GM21423 (cell line): ENCODE data around the gene CCNK.

Experiments
- ATAC-seq: cut with Tn5 transposase; IDR thresholded peaks from one replicate; pipeline ENCODE4 v1.9.1; 2021; ENCODE audit warnings: mild to moderate bottlenecking, moderate library complexity; ENCODE audit not compliant: unreplicated experiment

Gene CCNK

DNA sequence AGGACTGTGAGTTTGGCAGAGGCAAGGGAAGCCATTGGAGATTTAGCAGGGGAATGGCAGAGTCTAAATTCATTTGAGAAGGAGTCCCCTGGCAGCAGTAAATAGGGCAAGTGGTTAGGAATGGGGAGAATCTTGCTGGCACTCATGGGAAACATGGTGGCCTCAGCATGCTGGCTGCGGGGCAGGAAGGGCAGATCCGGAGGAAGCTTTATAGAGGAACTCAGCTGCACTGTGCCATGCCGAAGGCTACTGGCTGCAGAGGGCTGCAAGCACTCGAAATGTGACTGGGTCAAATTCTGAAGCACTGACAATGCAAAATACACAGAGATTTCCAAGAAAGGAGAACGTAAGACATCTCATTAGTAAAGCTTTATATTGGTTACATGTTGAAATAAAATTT, 23.9 kb downstream of the CCNK start:
- no peak for ATAC-seq

DNA sequence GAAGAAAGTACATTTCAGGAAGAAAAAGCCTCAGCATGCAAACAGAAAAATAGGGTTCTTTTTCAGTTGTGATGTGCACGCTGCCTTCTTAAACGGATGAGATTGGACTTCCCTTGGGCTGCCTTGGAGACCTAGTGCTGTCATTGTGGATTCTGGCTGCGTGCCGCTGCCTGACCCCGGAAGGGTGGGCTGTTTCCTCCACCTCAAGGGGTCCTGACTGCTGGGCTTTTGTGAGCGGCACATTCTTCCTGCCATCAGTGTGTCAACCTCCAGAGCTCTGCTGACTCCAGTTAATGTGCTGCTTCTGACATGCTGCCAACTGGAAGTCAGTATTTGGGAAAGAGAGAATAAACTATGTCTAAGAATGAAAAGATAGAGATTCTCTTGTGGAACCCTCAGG, 25.1 kb downstream of the CCNK start:
- ATAC-seq, result no peak

DNA sequence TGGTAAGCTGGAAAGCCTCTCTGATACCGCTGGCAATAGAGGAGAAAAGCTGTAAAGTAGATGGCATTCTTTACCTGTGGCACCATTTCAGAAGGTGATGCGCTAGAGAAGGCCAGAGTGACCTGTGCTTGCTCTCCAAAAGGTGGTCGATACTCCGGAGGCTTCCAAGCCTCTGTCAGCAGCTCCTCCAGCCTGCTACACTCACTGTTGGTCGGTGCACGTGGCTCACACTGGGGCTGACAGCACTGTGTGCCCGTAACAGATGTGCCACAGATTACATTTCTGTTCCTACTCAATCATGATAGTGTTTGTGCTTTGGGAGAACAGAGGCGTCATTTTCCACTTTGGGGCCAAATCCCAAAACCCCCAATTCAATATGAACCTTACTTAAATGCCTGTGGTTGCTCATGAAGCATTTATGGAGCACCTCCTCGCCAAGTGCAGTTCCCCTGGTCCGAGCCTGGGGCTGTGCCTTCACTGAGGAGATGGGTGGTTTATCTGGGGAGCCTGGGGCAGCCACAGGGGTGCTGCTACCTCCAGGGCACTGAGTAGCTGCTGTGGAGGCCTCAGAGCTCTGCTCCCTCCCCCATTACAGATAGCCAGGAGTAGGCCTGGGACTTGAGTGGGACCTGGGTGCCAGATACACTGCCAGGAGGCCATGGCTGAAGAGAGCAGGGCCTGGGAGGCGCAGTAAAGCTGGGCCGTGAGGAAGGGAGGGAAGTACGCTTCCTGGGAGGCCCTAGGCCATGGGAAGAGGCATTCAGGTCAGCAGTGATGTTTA, 26.8 kb downstream of the CCNK start:
- ATAC-seq, result no peak

DNA sequence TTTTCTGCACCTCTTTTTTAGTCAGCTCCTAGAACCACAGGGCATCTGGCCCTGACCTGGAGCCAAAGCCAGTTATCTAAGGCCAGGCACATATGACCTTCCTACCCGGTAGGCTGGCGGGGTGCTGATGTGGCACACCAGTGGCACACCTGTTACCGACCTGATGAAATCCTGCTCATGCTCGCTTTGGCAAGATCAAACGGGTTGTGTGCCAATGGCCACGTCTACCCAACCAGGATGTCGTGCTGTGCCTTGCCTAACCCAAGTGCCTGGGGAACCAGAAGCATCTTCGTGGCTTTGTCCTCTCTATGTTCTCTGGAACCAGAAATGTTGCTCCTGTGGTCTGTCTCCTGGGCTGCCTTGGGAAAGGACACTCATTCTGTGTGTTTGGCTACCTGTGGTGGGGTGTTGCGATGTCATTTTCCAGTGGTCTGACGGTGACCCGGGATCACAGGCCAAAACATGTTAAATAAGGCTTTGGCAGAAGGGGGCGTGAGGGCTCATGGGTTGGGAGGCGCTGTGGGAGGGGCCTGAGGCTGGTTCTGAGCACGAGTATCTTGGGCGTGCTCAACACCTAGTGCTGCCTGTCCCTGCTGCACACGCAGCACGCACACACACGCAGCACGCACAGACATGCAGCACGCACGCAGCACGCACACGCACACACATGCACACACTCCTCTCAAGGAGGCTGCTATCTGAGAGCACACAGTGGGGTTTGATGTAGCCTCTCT, 27.9 kb downstream of the CCNK start:
- no peak for ATAC-seq

DNA sequence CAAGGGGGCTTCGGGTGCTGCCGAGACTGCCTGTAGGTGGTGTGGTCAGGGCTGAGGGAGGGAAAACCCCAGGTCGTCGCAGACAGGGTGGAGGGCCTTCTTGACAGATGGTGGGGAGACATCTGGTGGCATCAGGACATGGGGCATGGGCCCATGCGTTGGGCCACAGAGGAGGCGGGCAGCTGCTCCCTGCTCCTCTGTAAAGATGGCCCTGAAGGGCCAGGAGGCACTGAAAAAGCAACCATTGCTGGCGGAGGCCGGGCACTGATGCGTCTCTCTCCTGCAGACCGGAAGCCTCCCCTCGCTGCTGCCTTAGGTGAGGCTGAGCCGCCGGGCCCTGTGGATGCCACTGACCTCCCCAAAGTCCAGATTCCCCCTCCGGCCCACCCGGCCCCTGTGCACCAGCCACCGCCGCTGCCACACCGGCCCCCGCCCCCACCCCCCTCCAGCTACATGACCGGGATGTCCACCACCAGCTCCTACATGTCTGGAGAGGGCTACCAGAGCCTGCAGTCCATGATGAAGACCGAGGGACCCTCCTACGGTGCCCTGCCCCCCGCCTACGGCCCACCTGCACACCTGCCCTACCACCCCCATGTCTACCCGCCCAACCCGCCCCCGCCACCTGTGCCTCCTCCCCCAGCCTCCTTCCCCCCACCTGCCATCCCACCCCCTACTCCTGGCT, 28.8 kb downstream of the CCNK start:
- ATAC-seq, result no peak

DNA sequence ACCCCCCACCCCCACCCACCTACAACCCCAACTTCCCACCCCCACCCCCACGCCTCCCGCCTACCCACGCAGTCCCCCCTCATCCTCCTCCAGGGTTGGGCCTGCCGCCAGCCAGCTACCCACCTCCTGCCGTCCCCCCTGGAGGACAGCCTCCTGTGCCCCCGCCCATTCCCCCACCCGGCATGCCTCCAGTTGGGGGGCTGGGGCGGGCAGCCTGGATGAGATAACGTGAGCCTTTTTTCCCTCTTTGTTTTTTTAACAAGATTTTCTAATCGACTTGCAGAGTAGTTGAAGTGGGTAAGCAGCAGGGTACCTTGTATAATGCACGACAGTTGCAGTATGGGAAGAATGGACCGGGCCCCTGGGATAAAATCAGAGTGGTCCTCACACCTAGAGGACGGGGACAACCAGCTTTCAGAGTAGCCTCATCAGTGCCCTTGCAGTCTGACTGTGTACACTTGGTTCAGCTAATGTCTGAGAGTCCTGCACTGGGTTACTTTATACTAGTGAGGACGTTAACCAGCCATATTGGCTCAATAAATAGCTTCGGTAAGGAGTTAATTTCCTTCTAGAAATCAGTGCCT, 29.4 kb downstream of the CCNK start:
- ATAC-seq, result no peak

DNA sequence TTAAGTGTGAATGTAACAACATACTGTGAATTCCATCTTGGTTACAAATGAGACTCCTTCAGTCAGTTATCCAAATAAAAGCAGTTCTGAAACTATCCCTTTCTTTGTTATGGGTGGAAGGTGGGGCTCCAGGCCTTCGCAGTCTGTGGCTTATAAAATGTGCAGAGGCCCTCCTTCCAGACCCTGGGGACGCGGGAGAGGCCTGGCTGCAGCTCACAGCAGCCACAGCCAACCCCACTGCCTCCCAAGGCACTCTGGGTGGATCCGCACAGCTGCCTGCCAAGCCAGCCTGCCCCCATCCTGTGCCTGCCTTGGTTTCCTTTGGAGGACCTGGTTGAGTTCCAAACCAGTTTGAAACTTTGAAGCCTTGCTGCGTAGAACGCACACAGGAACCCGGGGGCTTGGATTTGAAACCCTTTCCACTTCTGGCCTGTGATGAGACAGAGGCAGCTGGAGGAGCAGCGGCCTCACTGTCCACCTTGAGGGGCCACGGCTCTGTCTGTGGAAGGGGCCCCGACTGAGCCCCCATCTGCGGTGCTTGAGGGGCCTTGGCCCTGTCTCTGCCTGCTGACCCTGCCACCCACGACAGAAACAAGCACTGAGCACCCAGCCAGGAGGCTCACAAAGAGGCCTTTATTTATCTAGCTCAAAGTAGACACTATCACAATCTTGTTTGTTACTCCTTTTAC, 30.4 kb downstream of the CCNK start:
- ATAC-seq, result no peak

DNA sequence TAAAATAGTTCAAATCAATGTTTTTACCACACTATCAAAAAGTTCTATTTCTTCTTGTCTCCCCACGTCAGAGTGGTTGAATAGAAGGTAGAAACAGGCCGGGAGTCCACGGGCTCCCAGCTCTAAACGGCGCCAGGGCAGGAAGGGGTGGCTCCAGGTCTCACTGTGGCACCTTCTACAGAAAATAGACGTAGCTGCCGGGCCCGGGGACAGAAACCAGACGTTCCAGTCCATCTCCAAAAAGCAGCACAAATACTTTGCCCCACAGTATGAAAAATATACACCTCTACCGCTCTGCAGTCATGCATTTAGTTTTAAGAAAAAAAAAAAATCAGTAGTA, 30.9 kb downstream of the CCNK start:
- no peak for ATAC-seq

DNA sequence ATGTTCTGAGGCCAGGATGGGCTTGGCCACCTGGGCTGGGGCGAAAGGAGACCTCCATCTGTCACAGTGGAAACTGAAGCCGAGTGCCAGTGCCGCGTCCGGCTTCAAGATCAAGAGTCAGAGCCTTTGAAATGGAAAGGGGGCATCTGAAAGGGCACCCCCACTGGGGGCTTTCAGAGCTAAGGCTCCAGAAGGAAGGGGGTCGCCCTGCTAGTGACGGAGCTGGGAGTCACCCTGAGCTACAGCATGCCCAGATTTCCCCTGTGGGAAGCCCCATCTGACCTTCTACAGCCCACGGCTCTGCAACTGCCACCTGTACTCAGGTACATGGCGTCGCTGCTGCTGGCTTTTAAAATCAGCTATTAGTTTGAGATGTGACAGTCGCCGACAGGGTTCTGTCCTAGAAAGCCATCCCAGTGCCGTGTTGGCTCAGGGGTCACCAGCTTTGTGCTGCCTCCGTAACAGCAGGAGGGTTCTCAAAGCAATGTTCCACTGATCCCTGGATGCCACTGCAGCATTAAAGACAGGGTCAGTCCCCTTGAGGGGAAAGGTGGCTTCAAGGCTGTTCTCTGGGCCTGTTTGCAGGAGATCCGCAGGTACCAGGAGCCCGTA, 31.5 kb downstream of the CCNK start:
- ATAC-seq, result no peak

DNA sequence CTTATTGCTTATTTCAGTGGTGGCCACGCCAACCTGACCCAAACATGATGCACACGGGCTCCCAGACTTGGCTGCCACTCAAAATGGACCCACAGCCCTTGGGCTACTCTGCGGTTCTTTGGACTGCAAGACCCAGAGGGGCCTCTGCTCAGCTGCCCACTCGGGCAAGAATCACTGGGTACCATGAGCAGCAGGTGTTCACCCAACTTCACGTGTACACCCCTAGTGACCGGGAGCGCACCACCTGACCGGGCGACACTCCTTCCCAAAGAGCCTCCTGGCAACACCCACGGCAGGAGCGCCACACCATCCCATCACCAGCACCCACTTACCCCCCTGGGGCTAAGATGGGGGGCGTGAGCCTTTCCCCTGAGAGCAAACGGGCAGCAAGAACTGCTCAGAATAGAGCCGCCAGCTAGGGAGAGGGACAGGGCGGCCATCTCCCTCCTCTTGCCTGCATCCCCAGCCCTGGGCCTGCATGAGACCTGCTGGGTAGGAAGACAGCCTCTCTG, 32.0 kb downstream of the CCNK start:
- no peak for ATAC-seq

DNA sequence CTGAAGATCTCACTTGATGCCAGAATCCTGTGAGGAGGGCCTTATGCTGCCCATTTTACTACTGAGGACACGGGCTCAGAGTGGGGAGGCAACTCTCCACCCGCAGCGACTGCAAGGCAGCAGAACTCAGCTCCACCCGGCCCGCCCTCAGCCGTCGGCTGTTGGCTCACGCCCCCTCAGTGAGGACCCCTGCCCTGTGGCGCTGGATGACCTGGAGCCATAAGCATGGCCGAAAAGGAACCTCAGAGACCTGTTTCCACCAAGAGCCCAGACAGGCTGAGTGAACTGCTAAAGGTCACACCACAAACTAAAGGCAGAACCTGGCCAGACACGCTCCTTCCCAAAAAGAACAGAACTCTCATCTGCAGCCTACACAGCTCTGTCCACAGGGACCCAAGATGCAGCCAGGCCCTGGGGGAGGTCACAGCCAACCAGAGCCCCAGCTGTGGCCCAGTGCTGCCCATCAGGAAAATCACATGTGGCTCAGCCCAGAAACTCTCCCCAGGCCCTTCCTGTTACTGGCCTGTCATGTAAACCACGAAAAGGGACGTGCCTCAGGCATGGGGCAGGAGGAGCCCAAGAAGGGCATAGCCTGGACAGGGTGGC, 32.8 kb downstream of the CCNK start:
- no peak for ATAC-seq

DNA sequence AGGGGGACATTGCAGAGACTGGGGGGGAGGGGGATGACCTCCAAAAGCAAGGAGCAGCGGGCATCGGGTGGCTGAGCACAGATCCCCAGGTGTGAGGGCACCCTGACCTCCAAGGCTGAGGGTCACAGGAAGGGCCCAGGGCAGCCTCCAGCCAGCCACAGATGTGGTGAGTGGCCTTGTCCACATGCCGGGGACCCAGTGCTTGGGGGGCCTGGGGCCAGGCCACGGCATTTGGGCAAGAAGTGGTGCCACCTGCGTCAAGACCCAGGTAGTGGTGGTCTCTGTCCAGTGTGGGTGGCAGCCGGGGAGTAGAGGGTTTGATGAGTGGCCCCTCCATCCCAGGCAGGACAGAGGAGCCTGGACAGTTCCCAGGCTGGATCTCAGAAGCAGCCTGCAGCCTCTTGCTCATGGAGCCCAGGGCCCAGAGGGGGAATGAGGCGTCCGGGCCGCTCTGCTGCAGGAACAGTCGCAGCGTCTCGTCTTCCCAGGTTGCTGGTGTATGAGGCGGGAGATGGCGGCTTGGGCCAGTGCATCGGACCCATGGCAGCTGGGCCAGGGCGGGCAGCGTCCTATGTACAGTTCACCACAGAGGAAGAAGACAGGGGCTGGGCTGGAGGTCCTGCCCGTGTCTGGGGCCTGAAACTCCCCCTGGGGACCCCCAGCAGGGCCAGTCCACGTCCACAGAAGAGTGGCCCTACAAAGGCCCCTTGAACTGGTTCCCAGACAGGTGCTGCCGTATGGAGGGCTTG, 33.5 kb downstream of the CCNK start:
- ATAC-seq, result no peak

DNA sequence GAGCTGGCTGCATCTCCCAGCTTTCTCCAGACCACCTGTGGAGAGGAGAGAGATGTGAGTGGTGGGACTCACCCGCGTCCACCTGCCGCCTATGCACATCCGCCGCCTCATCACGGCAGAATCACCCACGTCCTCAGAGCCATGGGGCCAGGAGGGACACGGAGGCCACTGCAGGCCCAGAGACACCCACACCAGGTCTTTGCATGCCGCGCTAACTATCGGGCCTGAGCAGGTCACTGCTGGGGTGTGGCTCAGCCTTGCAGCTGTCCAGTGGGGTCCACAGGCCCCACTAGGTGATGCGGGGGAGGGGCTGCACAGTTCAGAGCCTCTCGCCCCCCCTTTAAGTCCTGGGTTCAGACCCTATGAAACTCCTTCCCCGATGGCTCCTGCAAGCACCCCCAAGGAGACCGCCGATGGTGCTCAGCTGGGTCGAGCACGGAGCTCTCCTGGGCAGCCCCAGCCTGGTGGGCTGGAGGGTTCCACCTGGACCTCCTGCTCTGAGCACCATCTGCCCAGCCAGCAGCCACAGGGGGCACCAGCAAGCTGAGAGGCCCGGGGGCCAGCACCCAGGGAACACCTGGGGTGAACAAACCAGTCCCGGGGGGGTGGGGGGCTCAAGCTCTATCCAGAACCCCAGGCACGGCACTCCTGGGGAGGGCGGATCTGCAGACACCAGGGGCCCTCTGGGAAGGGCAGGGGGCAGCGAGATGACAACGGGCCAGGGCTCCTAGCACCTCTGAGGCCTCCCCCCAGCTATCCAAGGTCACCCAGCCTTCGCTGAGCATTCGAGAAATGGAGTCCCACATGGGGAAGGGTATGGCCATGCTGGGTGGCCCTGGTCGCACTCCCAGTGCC, 34.3 kb downstream of the CCNK start:
- no peak for ATAC-seq

DNA sequence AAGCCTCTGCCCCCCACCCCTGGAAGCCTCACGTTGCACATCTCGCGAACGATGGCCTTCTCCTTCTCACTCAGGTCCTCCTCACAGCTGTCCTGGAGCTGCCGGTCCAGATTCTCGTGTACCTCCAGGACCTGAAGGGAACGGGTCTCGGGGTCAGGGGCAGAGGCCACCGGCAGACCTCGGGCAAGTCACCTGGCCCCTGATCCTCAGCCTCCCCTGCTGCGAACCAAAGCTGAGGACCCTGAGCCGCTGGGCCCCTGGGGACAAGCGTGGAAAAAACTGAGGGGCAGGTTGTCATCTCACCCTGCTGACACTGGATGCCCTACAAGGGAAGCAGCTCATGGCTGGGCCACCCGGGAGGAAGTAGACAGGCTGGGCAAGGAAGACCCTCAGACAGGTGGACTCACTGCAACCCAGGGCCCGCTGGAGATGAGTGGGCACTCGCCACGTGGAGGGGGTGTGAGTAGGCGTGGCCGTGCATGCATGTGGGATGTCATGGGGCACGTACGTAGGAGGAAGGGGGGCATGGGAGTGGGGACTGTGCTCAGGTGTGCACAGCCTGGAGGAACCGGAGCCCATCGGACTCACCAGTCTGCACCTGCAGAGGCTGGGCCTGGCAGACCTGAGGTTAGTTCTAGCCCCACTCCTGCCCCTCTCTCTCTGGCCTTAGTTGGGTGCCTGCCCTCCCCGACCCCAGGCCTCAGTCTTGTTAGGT, 35.1 kb downstream of the CCNK start:
- ATAC-seq, result no peak

DNA sequence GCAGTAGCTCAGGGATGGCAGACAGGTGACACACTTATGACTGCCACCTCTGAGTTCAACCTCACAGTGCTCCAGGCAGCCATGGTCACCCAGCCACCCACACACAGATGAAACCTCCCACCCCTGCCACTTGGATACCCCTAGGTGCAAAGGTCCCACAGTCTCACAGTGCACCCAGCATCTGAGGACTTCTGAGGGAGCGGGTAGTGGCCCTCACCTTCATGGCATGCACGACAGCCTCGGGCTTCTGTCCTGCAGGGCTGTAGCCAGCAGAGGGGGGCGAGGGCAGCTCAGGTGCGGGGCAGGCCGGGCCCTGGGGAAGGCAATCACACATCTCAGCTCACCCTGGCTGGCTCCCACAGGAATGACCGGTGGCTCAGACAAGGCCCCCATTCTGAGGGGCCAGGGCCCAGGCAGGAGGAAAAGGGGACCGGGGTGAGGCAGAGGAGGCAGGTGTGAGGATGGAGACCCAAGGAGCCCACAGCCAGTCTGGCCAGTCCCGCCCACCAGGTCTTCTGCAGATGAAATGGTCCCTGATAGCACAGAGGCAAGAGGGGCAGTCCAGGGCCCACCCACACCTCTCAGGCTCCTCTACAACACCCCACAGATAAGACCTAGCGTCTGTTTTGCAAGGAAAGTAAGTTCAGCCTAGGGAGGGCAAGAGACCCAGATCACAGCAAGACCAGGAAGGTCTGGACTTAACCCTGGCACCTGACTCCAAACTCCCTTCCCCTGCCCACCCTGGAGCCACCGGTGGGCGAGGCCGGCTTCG, 35.8 kb downstream of the CCNK start:
- no peak for ATAC-seq

DNA sequence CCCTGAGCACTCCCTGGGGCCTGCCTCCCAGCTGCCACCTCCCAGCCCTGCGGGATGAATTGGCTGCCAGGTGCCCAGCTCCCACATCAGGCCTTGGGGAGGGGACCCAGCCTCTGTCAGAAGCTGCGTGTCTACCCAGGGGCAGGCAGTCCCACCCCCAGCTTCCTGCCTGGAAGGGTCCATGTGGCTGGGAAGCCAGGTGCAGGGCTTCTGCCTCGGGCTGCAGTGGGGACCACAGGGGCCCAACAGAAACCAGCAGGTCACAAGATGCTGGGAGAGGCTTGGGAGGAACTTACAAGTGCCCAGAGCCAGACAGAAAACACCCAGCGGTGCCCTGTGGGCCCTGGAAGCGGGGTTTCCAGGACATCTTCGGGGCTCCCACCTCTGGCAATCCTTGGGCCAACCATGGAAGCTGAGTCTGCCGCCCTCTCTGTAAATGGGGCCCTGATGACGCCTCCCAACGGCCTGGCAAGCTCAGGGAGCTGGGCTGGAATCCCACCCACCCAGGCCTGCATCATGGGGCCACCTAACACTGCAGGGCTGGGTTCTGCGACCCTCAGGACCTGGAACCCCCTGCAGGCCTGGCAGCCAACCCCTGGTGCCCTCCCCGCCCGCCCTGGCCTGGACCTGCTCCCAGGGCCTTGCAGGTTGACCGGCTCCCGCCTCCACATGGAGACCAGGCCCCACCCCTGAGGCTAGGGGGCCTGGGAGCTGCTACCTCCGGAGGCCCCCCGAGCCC, 36.6 kb downstream of the CCNK start:
- no peak for ATAC-seq
